GM12873 (cell line): ENCODE measurements around the gene KMT2C.

Experiments
- TF ChIP-seq, protein P1 (sequence below): IDR thresholded peaks from 2 replicates; pipeline ENCODE4 v1.5.1; 2012; ENCODE audit warnings: low read depth, mild to moderate bottlenecking, moderate library complexity, low read length, control low read depth; ENCODE audit not compliant: insufficient read depth; ENCODE audit errors: missing control alignments

KMT2C gene

DNA sequence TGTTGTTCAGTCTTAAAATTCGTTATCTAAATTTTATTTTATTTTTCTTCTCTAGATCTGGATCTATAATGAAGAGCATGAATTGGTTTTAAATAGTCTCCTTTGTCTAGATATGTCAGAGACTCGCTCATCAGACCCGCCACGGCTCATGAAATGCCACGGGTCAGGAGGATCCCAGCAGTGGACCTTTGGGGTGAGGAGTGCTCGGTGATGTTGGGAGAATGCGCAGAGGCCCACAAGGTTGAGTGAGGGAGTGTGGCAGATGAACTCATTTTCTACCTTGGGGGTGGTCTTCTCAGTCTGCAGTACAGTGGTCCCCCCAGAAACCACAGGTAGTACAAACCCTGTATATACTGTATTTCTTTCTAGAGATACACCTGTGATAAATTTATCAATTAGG is 315.0 kb downstream of the KMT2C start:
- TF ChIP-seq, protein P1, sequence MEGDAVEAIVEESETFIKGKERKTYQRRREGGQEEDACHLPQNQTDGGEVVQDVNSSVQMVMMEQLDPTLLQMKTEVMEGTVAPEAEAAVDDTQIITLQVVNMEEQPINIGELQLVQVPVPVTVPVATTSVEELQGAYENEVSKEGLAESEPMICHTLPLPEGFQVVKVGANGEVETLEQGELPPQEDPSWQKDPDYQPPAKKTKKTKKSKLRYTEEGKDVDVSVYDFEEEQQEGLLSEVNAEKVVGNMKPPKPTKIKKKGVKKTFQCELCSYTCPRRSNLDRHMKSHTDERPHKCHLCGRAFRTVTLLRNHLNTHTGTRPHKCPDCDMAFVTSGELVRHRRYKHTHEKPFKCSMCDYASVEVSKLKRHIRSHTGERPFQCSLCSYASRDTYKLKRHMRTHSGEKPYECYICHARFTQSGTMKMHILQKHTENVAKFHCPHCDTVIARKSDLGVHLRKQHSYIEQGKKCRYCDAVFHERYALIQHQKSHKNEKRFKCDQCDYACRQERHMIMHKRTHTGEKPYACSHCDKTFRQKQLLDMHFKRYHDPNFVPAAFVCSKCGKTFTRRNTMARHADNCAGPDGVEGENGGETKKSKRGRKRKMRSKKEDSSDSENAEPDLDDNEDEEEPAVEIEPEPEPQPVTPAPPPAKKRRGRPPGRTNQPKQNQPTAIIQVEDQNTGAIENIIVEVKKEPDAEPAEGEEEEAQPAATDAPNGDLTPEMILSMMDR: no peak

DNA sequence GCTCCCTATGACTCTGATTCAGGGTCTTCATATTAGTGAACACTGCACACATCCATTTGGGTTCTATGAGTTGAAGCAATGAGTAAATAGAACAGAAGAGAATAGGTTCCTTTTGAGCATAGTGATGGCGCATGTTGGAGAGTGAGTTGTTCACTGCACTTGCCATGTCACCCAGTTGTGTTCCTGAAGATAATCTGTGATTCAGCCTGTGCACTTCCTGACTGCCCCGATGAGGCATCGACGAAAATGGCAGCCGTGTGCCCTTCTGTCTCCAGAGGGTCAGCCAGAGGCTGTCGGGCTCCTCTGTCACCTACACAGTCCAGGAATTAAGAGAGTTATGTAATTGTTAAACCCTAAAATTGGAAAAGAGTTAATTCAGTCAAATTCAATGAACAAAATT is 315.6 kb downstream of the KMT2C start:
- TF ChIP-seq, protein P1: no peak

DNA sequence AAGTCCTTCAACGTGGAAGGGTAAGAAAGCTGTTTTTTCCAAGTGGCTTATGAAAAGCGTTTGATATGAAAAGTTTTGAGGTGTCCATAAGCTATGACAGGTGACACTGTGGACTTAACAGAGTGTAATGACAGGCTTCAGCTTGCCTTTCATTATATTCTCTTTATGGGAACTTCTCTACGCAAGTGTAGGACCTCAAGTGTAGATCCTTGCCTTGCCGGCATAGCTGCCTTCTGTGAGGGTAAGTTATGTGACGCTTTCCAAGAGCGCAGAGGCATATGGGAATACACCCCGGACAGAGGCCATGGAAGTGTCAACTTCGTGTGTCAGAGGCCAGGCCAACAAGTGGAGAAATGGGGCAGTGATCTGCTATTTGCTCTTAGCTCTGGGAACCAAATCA is 318.4 kb downstream of the KMT2C start:
- TF ChIP-seq, protein P1: no peak

DNA sequence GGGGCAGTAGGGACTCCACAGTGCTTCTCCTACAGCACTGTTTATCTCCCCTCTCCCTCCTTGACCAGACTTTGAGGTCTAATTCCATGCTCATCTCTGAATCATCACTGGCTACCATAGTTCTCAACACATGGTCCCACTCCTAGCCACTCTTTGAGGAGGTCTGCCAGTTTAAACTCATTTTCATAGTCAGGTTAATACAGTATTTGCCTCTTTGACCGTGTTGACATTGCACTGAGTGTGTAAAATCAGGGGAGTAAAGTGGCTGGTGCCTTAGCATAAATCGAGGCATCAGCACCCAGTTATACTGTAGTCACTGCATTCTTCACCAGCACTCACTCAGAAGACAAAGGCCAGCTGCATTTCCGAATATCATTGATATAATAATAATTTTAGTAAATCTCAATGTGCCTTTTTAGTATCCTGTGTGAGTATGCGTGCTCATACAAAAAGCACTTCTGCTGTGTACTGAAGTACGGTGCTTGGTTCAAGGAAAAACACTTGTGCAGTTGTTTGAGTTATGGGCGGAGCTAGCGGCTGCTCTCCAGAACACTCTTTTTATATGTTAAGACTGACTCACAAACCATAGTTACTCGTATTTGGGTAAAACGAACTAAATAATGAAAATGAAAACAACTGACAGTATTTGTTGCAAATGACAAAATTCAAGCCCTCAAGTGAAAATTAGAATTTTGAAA is 320.6 kb downstream of the KMT2C start:
- TF ChIP-seq, protein P1: no peak

DNA sequence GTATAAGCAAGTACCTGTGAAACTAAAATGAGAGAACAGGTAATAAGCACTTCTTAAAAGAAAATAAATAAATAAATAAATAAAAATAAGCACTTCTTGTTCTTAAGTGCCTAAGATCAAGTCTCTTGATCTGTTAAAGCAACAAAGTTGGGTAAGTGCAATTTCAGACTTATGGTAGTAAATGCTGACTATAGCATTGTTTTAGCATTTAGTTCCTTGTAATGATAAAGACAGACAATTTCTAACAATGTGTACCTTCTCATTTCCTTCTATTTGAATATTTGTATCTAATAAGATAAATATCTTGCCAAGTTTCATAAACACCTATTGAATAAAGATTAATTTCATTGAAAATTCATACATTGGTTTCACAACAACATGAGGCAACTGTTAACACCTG is 323.0 kb downstream of the KMT2C start:
- TF ChIP-seq, protein P1: no peak

DNA sequence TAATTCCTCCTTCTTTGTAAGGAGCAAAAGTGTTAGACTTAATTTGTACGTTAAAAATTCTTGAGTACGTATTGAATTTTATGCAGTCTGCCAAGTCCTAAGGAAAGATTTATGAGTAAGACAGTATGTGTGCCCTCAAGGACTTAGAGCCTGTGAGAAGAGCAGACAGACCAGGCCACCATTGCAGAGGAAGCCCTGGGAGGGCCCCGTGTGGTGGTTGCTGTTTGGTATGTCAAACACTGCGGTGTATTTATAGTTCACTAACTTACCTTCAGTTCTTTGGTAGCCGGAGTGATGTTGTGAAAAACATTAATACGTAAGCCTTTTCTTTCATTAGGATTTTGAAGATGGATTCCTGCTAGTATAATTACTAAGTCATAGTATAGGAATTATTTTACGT is 327.4 kb downstream of the KMT2C start:
- TF ChIP-seq, protein P1: no peak

DNA sequence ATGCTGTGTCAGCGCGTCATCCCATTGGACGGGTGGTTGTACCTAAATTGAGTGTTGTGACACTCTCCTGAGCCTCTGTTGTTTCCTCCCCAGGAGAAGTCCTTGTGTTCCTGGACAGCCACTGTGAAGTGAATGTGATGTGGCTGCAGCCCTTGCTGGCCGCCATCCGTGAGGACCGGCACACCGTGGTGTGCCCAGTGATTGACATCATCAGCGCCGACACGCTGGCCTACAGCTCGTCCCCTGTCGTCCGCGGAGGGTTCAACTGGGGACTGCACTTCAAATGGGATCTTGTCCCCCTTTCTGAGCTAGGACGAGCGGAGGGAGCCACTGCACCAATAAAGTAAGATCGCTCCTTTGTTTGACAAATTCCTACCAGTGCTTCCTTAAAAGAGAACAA is 327.9 kb downstream of the KMT2C start:
- TF ChIP-seq, protein P1: no peak
